Stimulated activated CD8-positive, alpha-beta memory T cell treated with anti-CD3 and anti-CD28 coated beads, Interleukin-7, amount 100 ng/mL, for 1 hour (primary cell): Measurements from ENCODE around the gene IGLL1.
"Not testable (repeated sequence)": the region's sequence is repeated elsewhere in the genome, so short reads cannot be mapped to it uniquely, and the experiment has no call there.

Experiments
- DNase-seq, 2 donors: peaks; one replicate each; pipeline ENCODE4 v3.0.0-alpha.2; 2020; ENCODE audit warnings: low read depth in 2 of 2

The IGLL1 gene

DNA sequence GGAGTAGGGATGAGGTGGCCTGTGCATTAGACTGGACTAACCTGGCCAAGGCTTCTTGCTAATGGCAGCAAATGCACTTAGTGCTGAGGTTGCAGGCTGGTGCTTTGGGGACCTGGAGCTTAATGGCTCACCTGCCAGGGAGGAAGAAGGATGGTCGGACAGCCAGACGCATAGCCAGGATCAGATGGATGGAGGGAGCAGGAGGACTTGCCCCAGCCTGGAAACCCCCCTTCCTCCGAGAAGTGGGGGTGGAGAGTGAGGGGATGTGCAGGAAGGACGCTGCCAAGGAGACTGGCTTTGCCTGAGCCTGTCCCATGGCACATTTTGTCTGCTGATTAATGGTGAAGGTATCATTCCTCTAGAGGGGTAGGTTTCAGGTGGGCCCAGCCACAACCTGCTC is 17.9 kb downstream of the IGLL1 start:
- DNase-seq: no peak

DNA sequence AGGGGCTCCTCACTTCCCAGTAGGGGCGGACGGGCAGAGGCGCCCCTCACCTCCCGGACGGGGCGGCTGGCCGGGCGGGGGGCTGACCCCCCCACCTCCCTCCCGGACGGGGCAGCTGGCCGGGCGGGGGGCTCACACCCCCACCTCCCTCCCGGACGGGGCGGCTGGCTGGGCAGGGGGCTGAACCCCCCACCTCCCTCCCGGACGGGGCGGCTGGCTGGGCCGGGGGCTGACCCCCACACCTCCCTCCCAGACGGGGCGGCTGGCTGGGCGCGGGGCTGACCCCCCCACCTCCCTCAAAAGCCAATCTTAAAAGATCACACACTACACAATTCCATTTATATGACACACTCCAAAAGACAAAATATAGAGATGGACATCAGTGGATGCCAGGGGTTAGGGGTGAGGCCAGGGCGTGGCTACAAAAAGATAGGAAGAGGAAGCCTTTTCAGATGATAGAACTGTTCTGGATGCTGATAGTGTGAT is 19.0 kb downstream of the IGLL1 start:
- not testable (repeated sequence) for DNase-seq

DNA sequence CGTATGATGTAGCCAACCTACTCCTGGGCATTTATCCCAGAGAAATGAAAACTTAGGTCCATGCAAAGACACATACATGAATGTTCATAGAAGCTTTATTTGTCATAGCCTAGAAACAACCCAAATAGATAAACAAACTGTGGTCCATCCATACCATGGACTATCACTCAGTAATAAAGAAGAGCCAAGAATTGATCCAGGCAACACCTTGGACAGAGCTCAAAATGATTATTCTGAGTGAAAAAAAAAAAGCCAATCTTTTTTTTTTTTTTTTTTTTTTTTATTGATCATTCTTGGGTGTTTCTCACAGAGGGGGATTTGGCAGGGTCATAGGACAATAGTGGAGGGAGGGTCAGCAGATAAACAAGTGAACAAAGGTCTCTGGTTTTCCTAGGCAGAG is 19.9 kb downstream of the IGLL1 start:
- not testable (repeated sequence) for DNase-seq

DNA sequence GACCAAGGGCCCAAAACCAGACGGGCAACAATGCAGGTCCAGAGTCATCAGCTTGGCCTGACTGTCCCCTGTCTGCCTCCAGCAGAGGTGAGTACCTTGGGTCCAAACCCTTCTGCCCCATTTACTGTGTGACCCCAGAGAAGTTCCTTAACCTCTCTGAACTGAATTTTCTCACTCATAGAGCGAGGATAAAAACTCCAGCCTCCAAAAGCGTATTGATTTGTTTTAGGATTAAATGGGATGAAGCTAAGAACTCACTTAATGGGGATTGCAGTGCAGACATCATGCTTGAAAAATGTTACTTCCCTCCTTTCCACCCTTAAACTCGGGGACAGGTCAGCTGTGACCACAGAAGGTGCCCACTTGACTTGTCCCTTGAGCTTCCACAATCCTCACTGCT is 22.6 kb downstream of the IGLL1 start:
- DNase-seq: no peak

DNA sequence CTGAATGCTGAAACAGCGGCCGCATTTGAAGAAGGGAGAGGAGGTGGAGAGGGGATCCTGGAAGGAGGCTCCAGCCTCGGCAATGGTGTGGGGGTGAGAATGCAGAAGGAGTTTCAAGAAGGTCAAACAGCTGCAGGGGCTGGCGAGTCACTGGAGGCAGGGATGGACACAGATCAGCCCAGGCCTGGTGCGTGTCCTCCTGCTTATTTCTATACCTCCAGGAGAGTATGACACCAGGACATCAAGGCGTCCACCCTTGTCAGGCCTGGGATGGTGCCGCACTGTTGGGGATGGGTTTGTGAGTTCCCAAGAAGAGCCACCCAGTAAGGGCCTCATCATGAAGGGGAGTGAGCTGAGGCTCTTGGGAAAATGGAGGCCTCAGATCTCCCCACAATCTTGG is 23.1 kb downstream of the IGLL1 start:
- DNase-seq: no peak

DNA sequence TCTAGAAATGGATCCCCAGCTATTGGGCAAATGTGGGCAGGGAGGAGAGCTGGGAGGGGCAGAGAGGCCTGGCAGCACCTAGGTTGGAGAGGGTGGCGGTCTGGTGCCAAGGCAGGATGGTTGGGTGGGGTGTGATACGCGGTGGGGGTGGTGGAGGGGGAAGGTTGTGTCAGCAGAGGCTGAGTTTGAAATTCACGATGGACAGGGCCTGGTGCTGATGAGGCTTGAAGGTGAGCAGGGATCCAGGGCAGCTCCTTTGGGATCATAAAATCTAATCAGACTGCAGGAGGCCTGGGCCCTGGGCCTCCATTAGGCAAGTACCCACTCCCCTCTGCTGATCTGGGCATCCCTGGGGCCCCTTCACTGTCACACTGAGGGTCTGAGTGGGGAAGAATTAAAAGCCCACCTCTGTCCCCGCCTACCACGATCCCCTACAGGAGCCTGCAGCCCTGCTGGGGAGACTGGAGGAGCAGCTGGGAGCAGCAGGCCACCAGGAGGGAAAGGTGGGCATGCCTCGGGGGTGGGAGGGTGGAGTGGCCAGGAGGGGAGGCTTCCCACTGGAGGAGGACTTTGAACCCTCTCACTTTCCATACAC is 24.0 kb downstream of the IGLL1 start:
- no peak for DNase-seq

DNA sequence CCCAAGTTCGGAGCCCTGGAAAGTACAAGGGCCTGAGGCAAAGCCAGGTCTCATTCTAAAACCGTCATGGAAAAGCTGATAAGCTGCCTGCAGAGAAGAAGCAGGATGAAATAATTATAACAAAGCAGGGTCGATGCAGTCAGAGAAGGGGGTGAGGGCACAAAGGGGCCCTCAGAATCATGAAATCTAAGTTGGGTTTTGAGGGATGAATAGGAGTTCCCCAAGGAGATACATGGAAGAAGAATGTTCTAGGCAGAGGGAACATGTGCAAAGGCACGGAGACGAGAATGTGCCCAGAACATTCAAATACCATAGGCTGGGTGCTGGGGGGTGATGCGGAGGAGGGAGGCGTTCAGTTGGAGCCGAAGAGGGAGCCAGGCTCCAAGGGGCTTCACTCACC is 25.0 kb downstream of the IGLL1 start:
- DNase-seq: no peak

DNA sequence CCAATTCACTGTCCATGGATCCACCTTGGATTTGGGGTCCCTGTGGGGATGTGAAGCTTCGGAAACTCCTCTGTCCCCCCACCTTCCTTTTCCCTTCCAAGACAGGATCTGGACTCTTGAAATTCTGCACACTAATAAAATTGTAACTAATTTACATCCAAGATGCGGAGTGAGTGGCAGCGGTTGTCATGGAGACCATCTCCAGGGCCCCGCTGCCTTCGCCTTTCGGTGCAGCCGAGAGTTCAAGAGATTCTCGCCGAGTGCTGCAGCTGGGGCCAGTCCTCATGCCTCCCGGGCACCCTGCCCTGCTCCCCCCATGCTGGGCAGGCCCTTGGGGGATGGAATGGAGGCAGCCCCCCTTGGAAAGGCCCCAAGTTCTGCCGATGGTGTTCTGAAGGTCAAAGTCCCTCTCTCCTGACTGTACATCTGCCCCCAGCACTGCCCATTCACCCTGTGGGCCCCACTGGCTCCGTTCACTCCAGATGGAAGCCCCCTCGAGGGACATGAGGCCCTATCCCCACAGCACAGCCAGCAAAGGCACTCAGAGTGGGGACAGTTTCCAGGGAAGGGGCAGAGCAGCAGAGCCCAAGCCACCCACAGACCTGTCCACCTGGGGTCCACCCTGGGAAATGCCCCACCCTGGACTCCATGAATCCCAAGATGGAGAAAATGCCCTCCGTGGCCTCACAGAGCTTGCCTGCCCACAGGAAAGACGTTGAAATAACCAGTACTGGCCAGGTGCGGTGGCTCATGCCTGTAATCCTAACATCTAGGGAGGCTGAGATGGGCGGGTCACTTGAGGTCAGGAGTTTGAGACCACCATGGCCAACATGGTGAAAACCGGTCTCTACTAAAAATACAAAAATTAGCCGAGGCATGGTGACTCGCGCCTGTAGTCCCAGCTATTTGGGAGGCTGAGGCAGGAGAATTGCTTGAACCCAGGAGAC is 25.9 kb downstream of the IGLL1 start:
- no peak for DNase-seq

DNA sequence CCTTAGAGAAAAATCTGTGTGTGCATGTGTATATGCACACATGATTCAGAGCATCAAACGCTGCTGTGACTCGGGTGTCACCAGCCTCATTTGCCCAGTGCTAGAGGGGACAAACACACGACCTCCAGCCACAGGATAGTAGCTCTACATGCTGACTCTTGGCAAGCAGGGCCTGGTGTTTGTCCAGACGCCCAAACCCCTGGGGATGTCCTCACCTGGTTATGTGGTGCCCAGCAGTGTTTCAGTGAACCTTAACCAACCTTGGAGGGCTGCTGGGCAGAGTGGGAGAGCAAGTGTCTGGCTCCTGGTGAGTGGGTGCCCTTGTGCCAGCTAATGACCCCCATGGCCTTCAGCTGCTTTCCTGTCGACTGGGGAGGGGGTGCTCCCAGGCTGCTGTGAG is 26.7 kb downstream of the IGLL1 start:
- DNase-seq: no peak

DNA sequence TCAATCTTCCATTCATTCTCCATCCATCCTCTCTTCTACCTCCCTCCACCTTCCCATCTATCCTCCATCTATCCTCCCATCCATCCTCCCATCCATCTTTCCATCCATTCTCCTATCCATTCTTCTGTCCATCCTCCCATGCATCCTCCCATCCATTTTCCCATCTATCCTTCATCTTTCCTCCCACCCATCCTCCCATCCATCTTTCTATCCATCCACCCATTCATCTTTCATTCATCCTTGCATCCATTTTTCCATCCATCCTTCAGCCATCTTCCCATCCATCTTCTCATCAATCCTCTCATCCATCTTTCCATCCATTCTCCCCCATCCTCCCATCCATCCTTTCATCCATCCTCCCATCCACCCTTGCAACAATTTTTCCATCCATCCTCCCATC is 27.5 kb downstream of the IGLL1 start:
- no peak for DNase-seq

DNA sequence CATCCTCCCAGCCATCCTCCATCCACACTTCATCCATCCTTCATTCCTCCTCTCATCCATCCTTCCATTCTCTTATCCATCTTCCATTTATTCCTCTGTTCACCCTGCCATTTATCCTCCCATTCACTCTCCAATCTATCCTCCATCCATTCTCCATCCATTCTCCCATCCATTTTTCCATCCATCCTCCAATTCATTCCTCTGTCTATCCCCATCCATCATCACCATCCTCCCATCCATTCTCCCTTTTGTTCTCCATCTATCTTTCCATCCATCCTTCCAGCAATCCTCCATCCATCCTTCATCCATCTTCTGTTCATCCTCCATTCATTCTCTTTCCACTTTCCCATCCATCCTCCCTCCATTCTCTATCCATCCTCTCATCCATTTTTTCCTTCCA is 28.7 kb downstream of the IGLL1 start:
- no peak for DNase-seq

DNA sequence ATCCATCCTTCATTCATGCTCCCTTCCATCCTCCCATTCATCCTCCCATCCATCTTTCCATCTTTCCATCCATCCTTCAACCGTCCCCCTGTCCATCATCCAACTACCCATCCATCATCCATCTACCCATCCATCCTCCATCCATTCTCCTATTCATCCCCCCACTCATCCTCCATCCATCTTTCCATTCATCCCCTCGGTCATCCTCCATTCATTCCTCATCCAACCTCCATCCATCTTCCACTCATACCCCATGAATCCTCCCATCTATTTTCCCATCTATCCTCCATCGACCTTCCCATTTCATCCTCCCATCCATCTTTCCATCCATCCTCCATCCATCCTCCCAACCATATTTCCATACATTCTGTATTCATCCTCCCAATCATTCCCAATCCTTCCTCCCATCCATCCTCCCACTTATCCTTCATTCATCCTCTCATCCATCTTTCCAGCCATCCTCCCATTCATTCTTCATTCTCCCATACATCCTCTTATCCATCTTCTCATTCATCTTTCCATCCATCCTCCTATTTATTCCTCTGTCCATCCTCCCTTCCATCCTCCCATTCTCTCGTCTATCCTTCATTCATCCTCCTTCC is 29.9 kb downstream of the IGLL1 start:
- no peak for DNase-seq

DNA sequence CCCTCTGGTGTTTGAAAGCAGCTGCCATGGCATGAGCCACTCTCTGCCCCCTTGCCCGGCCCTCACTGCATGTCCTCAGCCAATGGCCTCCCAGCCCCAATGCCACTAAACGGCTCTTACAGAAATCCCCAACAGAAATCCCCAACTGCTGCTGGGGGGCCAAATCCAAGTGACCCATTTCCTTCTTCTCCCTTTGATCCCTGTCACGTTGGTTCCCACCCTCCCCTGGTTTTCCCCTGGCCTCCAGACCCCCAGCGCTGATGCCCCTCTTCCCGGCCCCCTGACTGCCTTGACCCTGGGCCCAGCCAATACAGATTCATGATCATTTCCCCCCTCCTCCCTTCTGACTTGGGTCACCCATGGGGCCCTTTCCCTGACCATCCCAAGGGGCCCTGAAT is 30.9 kb downstream of the IGLL1 start:
- DNase-seq: no peak

DNA sequence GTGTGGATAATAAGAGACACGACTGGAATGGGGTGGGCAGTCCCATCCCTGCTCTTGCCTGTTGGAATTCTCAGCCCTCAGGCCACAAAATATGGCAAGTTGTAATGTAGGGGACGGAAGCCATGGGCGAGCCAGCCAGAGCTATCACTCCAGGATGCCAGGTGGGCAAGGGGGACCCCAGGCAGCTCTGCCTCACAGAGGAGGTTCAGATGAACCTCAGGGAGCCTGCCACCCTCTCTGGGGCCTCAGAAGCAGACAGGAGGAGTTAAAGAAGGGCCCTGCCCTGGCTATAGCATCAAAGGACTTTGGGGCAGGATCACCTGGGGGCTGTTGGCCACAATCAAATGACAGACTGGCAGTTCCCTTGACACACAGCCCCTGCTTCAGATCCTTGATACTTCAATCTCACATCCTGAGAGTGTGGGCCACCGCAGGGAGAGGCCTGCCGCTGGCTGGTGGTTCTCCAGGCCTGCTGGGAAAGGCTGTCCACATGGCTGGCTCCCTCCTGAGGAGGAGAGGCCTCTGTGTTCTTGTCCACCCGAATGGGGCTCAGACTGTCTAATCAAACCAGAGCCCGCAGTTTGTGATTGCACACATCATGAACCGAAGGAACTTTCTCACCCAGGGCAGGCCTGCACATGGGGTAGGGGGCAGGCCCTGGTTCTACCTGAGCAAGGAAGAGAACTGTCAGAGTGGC is 31.4 kb downstream of the IGLL1 start:
- no peak for DNase-seq

DNA sequence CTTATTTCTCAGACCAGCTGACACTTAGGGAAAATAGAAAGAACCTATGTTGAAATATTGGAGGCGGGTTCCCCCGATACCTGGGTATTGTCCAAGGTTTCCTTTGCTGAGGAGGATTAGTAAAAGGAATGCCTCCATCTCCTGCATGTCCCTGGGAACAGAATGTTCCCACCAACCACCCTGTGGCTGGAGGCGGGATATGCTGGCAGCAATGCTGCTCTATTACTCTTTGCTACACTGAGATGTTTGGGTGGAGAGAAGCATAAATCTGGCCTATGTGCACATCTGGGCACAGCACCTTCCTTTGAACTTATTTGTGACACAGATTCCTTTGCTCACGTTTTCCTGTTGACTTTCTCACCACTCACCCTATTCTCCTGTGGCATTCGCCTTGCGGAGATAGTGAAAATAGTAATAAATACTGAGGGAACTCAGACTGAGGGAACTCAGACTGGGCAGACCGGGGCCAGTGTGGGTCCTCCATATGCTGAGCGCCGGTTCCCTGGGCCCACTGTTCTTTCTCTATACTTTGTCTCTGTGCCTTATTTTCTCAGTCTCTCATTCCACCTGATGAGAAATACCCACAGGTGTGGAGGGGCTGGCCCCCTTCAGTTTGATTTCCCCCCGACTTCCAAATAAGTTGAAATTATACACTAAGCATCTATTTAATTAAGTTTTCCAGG is 32.1 kb downstream of the IGLL1 start:
- DNase-seq: no peak

DNA sequence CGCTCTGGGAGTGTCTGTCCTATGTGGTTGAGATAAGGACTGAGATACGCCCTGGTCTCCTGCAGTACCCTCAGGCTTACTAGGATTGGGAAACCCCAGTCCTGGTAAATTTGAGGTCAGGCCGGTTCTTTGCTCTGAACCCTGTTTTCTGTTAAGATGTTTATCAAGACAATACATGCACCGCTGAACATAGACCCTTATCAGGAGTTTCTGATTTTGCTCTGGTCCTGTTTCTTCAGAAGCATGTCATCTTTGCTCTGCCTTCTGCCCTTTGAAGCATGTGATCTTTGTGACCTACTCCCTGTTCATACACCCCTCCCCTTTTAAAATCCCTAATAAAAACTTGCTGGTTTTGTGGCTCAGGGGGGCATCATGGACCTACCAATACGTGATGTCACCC is 32.7 kb downstream of the IGLL1 start:
- not testable (repeated sequence) for DNase-seq

DNA sequence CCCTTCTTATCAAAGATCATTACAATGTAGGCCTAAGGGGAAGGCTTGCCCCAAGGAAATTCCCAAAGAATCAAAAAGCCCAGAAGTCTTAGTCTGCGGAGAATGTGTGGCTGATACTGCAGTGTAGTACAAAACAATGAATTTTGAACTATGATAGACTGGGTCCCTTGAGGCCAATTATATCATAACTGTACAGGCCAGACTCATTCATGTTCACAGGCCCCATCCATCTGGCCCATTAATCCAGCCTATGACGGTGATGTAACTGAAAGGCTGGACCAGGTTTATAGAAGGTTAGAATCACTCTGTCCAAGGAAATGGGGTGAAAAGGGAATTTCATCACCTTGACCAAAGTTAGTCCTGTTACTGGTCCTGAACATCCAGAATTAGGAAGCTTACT is 35.2 kb downstream of the IGLL1 start:
- no peak for DNase-seq

DNA sequence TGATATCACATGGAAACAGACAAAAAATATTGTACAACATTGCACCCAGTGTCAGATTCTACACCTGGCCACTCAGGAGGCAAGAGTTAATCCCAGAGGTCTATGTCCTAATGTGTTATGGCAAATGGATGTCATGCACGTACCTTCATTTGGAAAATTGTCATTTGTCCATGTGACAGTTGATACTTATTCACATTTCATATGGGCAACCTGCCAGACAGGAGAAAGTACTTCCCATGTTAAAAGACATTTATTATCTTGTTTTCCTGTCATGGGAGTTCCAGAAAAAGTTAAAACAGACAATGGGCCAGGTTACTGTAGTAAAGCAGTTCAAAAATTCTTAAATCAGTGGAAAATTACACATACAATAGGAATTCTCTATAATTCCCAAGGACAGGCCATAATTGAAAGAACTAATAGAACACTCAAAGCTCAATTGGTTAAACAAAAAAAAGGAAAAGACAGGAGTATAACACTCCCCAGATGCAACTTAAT is 36.5 kb downstream of the IGLL1 start:
- not testable (repeated sequence) for DNase-seq

DNA sequence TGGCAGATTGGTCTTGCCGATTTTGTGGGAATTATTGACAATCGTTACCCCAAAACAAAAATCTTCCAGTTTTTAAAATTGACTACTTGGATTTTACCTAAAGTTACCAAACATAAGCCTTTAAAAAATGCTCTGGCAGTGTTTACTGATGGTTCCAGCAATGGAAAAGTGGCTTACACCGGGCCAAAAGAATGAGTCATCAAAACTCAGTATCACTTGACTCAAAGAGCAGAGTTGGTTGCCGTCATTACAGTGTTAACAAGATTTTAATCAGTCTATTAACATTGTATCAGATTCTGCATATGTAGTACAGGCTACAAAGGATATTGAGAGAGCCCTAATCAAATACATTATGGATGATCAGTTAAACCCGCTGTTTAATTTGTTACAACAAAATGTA is 37.2 kb downstream of the IGLL1 start:
- DNase-seq: no peak

DNA sequence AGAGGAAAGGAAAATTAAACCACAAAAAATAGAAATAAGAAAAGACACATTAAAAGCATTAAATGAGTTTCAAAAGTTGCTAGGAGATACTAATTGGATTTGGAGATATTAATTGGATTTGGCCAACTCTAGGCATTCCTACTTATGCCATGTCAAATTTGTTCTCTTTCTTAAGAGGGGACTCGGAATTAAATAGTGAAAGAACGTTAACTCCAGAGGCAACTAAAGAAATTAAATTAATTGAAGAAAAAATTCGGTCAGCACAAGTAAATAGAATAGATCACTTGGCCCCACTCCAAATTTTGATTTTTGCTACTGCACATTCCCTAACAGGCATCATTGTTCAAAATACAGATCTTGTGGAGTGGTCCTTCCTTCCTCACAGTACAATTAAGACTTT is 37.7 kb downstream of the IGLL1 start:
- not testable (repeated sequence) for DNase-seq

DNA sequence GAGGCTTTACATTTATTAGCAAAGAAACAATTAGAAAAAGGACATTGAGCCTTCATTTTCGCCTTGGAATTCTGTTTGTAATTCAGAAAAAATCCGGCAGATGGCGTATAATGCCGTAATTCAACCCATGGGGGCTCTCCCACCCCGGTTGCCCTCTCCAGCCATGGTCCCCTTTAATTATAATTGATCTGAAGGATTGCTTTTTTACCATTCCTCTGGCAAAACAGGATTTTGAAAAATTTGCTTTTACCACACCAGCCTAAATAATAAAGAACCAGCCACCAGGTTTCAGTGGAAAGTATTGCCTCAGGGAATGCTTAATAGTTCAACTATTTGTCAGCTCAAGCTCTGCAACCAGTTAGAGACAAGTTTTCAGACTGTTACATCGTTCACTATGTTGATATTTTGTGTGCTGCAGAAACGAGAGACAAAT is 38.2 kb downstream of the IGLL1 start:
- not testable (repeated sequence) for DNase-seq
